ENCODE data around the gene MYO1F.
A peak's percentile ranks its signal among the peaks of the same experiment; 100 is the strongest.
"Not testable (repeated sequence)": the region's sequence is repeated elsewhere in the genome, so short reads cannot be mapped to it uniquely, and the experiment has no call there.

Gene MYO1F

GRCh38 chr19:8577247-8577646, at the start of gene MYO1F:
MYO1F (minus strand) TSS chr19:8577442; CDS start chr19:8577309, 133 bp downstream.
- Mint-ChIP-seq H3K36me3 (peaks cover 5% of the 10 kb centered on the region), H3K27ac (peak within 1 kb of the TSS; percentile 85), H3K4me3 (peak within 1 kb of the TSS; percentile 86), H3K9me3 (ENCODE audit: low read depth) (no peaks in the 10 kb centered on the region), H3K27me3 (no peaks in the 10 kb centered on the region), H3K4me1 (ENCODE audit: low read depth) (peaks cover 52% of the 10 kb centered on the region)

DNA sequence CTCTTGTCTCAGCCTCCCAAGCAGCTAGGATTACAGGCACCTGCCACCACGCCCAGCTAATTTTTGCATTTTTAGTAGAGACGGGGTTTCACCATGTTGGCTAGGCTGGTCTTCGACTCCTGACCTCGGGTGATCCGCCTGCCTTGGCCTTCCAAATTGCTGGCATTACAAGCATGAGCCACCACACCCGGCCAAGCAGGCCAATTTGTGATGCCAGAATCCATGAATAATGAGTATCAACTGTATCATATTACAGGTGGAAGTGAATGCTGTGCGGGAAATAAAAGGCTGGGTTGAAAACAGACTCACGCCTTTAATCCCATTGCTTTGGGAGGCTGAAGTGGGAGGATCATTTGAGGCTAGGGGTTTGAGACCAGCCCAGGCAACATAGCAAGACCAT, 49.6 kb upstream of the MYO1F start:
- no peaks in the 10 kb centered on the region for H3K27me3 Mint-ChIP-seq
- H3K36me3 Mint-ChIP-seq: no peaks in the 10 kb centered on the region
- no peak overlapping the region for H3K27ac Mint-ChIP-seq
- no peak overlapping the region for H3K4me3 Mint-ChIP-seq
- no peaks in the 10 kb centered on the region for H3K9me3 Mint-ChIP-seq (ENCODE audit: low read depth)
- no peaks in the 10 kb centered on the region for H3K4me1 Mint-ChIP-seq (ENCODE audit: low read depth)

DNA sequence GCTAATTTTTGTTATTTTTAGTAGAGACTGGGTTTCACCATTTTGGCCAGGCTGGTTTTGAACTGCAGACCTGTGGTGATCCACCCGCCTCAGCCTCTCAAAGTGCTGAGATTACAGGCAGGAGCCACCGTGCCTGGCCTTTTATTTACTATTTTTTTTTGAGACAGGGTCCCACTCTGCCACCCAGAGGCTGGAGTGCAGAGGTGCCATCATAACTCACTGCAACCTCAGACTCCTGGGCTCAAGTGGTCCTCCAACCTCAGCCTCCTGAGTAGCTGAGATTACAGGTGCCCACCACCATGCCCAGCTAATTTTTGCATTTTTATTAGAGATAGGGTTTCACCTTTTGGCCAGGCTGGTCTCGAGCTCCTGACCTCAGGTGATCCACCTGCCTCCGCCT, 45.6 kb upstream of the MYO1F start:
- not testable (repeated sequence) for H3K27ac Mint-ChIP-seq, H3K36me3 Mint-ChIP-seq

GRCh38 chr19:8618751-8619150, 41.5 kb upstream of the MYO1F start:
- no peaks in the 10 kb centered on the region for H3K9me3 Mint-ChIP-seq (ENCODE audit: low read depth)
- H3K4me1 Mint-ChIP-seq (ENCODE audit: low read depth): peaks cover 7% of the 10 kb centered on the region
- no peaks in the 10 kb centered on the region for H3K27me3 Mint-ChIP-seq
- no peaks in the 10 kb centered on the region for H3K36me3 Mint-ChIP-seq
- no peak overlapping the region for H3K4me3 Mint-ChIP-seq
- no peak overlapping the region for H3K27ac Mint-ChIP-seq

More for the DNA sequence above, 45.6 kb upstream of the MYO1F start:
- H3K27me3 Mint-ChIP-seq; H3K9me3 Mint-ChIP-seq (ENCODE audit: low read depth); H3K4me1 Mint-ChIP-seq (ENCODE audit: low read depth); H3K4me3 Mint-ChIP-seq: not testable (repeated sequence)

DNA sequence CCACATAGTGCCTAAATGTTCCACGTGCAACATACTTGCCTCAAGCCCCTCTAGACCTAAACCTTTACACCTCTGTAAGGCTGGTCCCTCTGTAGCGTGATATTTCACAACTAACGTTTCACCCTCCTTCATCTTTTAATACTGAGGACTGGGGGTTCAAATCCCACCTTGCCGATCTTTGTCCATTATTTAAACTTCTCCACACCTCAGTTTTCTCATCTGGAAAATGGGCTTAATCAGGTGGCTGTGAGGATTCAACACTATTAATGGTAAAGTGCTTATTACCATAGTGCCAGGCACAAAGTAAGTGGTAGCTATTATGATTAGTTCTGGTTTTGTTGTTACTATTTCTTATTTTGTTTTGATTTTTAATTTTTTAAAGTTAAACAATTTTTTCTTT, 40.7 kb upstream of the MYO1F start:
- H3K4me3 Mint-ChIP-seq: no peak overlapping the region
- no peak overlapping the region for H3K27ac Mint-ChIP-seq
- no peaks in the 10 kb centered on the region for H3K27me3 Mint-ChIP-seq
- H3K36me3 Mint-ChIP-seq: no peaks in the 10 kb centered on the region
- peaks cover 7% of the 10 kb centered on the region for H3K4me1 Mint-ChIP-seq (ENCODE audit: low read depth)
- no peaks in the 10 kb centered on the region for H3K9me3 Mint-ChIP-seq (ENCODE audit: low read depth)

DNA sequence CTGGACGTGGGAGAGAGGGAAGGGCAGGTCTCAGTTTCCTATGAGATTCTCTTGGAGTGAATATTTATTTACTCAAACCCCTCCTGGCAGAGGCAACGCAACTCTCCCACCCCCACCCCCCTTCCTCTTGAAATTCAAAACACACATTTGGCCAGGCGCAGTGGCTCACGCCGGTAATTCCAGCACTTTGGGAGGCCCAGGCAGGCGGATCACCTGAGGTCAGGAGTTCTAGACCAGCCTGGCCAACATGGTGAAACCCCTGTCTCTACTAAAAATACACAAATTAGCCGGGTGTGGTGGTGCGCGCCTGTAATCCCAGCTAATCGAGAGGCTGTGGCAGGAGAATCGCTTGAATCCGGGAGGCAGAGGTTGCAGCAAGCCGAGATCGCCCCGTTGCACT, 40.1 kb upstream of the MYO1F start:
- H3K4me1 Mint-ChIP-seq (ENCODE audit: low read depth): peaks cover 13% of the 10 kb centered on the region
- not testable (repeated sequence) for H3K36me3 Mint-ChIP-seq; H3K27ac Mint-ChIP-seq; H3K9me3 Mint-ChIP-seq (ENCODE audit: low read depth); H3K27me3 Mint-ChIP-seq; H3K4me3 Mint-ChIP-seq

DNA sequence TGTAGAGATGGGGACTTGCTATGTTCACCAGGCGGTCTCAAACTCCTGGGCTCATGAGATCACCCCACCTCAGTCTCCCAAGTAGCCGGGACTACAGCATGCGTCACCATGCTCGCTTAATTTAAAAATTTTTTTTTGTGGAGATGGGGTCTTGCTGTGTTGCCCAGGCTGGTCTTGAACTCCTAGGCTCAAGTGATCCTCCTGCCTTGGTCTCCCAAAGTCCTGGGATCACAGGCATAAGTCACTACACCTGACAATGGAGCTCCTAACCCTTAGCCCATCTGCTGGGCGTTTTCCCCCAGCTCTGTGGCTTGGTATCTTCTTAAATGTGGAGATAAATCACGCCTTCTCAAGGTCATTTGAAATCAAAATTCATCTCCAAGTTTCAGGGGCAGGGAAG, 39.6 kb upstream of the MYO1F start:
- Mint-ChIP-seq H3K4me1 (ENCODE audit: low read depth) (peaks cover 17% of the 10 kb centered on the region), H3K9me3 (ENCODE audit: low read depth) (no peaks in the 10 kb centered on the region), H3K27ac (no peak overlapping the region)

DNA sequence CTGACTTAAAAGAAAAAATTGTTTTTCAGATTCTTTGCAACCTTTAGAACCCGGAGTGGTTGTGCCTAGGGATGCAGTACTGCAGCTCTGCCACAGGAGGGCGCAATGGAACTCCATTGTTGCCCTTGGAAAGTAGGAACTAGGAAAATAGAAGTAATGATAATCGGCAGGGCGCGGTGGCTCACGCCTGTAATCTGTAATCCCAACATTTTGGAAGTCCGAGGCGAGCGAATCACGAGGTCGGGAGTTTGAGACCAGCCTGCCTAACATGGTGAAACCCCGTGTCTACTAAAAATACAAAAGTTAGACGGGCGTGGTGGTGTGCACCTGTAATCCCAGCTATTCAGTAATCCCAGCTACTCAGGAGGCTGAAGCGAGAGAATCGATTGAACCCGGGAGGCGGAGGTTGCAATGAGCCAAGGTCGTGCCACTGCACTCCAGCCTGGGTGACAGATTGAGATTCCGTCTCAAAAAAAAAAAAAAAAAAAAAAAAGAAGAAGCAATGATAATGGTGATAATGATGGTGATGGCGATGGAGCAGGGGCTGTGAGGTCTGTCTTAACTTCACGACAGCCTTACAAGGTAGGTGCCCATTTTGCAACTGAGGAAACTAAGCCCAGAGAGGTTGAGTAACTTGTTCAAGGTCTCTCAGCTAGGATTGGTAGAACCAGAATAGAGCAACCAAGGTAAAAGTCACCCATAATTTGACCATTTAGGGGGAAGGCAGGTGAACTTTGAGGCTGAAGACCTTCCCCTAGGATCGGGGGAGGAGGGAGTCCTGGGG, 38.8 kb upstream of the MYO1F start:
- Mint-ChIP-seq H3K27me3 (no peaks in the 10 kb centered on the region), H3K36me3 (no peaks in the 10 kb centered on the region), H3K4me1 (ENCODE audit: low read depth) (peaks cover 19% of the 10 kb centered on the region), H3K4me3 (no peak overlapping the region), H3K27ac (no peak overlapping the region), H3K9me3 (ENCODE audit: low read depth) (no peaks in the 10 kb centered on the region)

More for the DNA sequence above, 39.6 kb upstream of the MYO1F start:
- H3K4me3 Mint-ChIP-seq: no peak overlapping the region
- H3K36me3 Mint-ChIP-seq: no peaks in the 10 kb centered on the region
- no peaks in the 10 kb centered on the region for H3K27me3 Mint-ChIP-seq

- H3K4me1 Mint-ChIP-seq (ENCODE audit: low read depth): peaks cover 22% of the 10 kb centered on the region
These were observed 37.8 kb upstream of the MYO1F start for GRCh38 chr19:8615024-8615423.

DNA sequence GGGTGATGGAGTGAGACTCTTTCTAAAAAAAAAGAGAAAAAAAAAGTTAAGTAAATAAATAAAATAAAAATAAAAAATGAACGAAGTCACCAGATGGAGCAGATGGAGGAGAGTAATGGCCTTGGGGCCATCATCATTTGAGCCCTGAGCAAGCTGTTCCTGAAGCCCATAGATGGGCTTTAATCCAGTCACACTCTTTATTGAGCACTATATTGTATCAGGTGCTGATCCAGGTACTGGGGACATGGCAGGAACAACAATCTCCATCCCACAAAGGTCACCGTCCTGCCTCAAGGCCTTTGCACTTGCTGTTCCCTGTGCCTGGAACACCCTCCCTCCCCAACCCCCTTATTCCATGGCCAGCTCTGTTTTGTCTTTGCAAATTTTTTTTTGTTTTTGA, 37.2 kb upstream of the MYO1F start:
- Mint-ChIP-seq H3K4me1 (ENCODE audit: low read depth) (peaks cover 27% of the 10 kb centered on the region), H3K9me3 (ENCODE audit: low read depth) (no peaks in the 10 kb centered on the region), H3K27ac (no peak overlapping the region), H3K4me3 (no peak overlapping the region), H3K27me3 (no peaks in the 10 kb centered on the region), H3K36me3 (no peaks in the 10 kb centered on the region)

More at GRCh38 chr19:8615024-8615423, 37.8 kb upstream of the MYO1F start:
- Mint-ChIP-seq H3K27me3 (no peaks in the 10 kb centered on the region), H3K4me3 (no peak overlapping the region), H3K9me3 (ENCODE audit: low read depth) (no peaks in the 10 kb centered on the region), H3K27ac (no peak overlapping the region), H3K36me3 (no peaks in the 10 kb centered on the region)

GRCh38 chr19:8612807-8613171, 35.5 kb upstream of the MYO1F start:
- Mint-ChIP-seq H3K27ac (no peak overlapping the region), H3K36me3 (no peaks in the 10 kb centered on the region), H3K4me3 (peak overlapping the region; percentile 77), H3K27me3 (no peaks in the 10 kb centered on the region), H3K9me3 (ENCODE audit: low read depth) (no peaks in the 10 kb centered on the region), H3K4me1 (ENCODE audit: low read depth) (peaks cover 34% of the 10 kb centered on the region)

- H3K27ac Mint-ChIP-seq: no peak overlapping the region
- peaks cover 34% of the 10 kb centered on the region for H3K4me1 Mint-ChIP-seq (ENCODE audit: low read depth)
- no peaks in the 10 kb centered on the region for H3K27me3 Mint-ChIP-seq
- H3K4me3 Mint-ChIP-seq: peak overlapping the region; percentile 77
- H3K36me3 Mint-ChIP-seq: no peaks in the 10 kb centered on the region
- H3K9me3 Mint-ChIP-seq (ENCODE audit: low read depth): no peaks in the 10 kb centered on the region
These were observed 34.9 kb upstream of the MYO1F start for GRCh38 chr19:8611877-8612806.

DNA sequence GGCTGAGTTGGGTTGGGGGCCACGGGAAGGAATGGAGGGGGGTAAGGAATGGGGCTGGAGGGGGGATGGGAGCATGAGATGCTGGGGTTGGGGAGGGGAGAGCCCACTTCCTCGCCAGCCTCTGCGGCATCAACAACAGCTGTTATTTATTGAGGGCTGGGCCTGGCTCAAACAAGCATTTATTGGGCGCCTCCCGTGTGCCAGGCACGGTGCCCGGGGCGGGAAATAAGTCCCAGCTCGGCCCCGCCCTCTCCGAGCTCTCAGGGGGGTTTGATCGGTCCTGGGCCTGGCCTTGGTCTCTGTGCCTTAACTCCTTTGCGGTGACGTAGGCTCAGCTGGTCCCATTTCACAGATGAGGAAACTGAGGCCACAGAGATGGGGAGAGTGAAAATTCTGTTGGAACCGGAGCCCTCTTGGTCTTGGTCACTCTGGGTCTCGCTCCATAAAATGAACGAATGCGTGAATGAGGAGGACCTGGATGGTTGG, 34.2 kb upstream of the MYO1F start:
- Mint-ChIP-seq H3K9me3 (ENCODE audit: low read depth) (no peaks in the 10 kb centered on the region), H3K27ac (no peak overlapping the region), H3K4me1 (ENCODE audit: low read depth) (peaks cover 34% of the 10 kb centered on the region), H3K27me3 (no peaks in the 10 kb centered on the region), H3K36me3 (no peaks in the 10 kb centered on the region), H3K4me3 (peak overlapping the region; percentile 51)

DNA sequence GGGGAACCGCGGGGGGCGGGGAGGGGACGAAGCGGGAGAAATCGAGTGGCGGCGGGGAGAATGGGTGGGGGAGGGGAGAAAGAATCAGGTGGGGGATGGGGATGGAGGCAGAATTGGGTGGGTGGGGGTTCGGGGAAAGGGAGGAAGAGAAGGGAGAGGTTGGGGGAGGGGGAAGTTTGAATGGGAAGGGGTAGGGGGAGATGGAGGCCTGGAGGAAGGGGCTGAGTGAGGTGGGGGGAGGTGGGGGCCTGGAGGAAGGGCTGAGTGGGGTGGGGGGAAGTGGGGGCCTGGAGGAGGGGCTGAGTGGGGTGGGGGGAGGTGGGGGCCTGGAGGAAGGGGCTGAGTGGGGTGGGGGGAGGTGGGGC, 33.7 kb upstream of the MYO1F start:
- no peaks in the 10 kb centered on the region for H3K9me3 Mint-ChIP-seq (ENCODE audit: low read depth)
- no peak overlapping the region for H3K4me3 Mint-ChIP-seq
- H3K27me3 Mint-ChIP-seq: no peaks in the 10 kb centered on the region
- H3K27ac Mint-ChIP-seq: no peak overlapping the region
- peaks cover 34% of the 10 kb centered on the region for H3K4me1 Mint-ChIP-seq (ENCODE audit: low read depth)
- no peaks in the 10 kb centered on the region for H3K36me3 Mint-ChIP-seq

All from activated naive CD8-positive, alpha-beta T cell (primary cell).